GM04504 (cell line): ENCODE results near the gene HAUS7.

Experiments used
- DNase-seq: peaks from one replicate; pipeline ENCODE4 v3.0.0-alpha.2; 2012; ENCODE audit warnings: low read depth

HAUS7 gene

DNA sequence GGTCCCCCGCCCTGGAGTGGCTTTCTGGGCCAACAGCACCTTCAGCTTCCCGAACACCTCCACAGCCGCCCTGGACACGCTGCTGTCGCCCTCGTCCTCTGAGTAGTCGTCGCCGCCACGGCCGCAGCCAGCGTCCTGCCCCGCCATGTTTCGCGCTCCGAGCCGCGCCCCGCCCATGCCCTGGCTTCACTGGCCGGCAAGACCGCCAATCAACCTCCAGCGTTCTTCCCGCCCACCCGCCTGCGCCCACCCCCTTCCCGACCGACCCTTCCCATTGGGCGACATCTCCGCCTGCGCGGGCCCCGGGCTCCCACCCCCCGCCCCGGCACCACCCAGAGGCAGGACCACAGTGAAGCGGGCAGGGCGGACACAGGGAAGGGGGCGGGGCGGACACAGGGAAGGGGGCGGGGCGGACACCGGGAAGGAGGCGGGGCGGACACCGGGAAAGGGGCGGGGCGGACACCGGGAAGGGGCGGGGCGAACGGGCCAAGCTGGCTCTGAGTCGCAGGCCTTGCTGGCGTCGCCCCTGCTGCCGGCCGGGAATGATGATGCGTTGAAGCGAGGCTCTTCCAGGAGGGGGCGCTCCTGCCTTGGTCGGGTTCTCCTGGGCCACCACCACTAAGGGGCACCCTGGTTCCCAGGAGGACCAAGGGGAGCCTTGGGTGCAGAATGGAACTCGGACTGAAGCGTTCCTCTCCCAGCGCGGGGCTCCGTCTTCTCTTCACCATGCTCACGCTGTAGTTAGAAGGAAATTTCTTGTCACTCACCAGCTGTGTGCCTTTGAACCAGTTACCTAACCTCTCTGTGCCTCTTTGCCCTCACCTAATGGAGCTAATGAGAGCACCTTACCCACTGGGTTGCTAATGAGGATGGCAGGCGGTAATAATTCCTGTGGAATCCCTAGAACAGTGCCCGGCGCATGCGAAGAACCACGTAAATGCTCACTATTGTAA is at the start of gene HAUS7:
HAUS7 (minus strand) TSS at position 166 of the 953 bp plus-strand sequence; CDS start at position 147, 19 bp downstream.
- peak; percentile 70 for DNase-seq

DNA sequence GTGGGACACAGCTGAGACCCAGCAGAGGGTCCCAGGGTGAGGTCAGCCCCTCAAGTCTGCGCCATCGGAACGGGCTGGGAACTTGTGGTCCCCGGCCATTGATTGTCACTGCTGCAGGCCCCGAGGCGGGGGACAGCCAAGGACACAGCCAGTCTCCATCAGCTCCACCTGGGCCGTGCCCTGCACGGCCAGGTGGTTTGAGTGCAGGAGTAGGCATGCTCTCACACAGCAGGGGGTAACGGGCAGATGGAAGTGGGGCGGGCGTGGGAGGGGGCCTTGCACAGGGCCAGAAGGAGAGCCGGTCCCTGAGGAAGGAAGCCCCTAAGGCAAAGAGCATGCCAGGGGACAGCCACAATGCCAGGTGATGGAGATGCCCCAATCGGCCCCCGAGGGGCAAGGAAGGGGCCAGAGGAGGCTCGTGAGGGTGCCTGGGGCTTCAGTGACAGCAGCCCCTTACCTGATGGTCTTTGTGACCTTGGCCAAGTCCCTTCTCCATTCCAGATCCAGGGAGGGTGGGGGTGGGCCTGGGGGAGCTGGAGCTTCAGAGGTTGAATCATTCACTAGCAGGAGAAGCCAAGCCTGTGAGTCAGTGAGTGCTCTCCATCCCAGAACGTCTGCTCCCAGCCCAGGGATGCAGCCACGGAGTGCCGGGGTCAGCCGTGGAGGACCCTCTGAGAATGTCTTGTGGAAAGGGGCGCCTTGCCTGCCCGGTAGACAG is 49.4 kb upstream of the HAUS7 start:
- no peak for DNase-seq

DNA sequence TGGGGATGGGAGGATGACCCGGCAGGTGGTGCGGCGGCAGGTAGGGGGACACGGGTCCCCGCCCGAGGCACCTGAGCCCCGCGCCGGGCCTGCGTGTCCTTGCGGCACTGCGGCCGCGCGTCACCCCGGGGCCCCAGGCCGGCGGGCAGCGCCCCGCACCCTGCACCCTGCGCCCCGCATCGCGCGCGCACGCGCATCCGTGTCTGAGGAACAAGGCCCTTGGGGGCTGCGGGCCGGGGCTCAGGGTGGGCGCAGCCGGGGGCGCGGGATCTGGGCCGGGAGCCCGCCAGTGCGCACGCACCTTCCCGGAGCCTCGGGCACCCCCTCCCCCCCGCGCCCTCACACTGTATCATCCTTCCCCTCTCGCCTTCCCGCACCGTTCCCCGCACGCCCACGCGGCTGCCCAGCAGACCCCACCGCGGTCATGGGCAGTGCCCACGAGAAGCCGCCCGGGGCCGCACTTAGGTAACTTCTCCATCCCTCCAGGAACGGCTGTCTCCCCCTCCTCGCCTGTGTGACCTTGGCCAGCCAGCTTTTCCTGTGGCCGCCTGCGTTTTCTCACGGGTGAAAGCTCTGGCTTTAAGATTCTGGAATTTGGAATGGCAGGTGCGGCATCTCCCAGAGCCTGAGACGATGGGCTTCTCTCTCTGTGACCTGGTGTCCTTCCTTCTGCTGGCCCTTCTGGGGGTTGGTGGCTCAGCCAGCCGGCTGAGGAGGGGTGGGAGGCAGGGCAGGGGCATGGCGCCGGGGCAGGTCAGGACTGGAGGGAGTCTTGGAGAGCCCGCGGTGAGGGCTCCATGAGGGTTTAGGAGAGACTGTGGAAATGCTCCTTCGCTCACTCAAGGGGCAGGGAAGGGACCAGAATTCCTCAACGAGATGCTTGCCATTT is 47.8 kb upstream of the HAUS7 start:
- no peak for DNase-seq

DNA sequence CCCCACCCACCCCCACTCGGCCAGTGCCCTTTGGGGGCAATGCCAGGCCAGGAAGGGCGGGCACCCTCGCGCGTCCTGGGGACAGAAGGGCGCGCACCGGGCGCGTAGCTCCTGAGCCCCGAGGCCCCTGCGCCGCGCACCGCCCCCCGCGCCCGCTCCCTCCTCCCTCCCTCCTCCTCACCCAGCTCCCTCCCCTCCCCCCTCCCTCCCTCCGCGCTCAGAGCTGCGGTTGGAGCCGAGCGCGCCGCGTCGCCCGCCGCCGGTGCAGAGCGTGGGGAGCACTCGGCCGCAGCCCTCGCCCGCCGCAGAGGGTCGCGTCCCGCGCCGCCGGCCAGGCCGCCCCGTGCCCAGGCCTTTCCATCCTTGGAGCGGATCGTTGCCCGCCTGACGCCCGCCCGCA is 47.0 kb upstream of the HAUS7 start, which contains the start of gene ATP2B3:
ATP2B3 (plus strand) TSS at position 220 of the 400 bp plus-strand sequence. CDS start 18,606 bp downstream, outside the sequence.
- no peak for DNase-seq

DNA sequence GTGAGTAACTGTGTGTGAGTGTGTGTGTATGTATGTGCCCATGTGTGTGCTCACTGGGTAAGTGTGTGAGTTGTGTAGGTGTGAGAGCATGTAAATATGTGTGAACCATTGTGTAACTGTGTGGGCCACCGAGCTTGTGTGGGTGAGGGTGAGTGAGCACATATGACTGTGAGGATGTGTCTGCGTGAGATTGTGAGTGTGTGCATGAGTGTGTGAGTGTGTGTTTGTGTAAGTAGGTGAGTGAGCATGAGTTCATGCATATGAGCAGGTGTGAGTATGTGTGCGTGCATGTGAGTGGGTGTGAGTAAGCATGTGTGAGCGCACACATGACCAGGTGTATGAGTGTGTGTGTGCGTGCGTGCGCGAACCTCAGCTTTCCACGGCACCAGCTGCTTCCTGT is 45.7 kb upstream of the HAUS7 start:
- no peak for DNase-seq

DNA sequence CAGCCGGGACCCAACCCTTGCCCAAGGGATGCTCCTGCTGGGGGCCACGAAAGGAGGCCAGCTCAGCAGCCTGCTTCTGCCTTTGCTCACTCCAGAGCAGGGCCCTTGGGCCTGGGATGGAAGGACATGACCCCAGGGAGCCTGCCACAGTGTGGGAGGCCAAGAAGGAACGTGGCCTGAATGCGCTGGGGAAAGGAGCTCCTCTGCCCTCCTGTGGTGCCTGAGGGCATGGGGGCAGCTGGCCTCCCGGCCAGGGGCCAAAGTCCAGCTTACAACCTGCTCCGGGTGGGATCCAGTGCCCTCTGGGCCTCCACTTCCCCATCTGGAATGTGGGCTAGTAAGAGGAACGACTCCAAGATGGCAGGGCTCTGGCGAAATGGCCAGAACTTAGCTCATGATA is 45.1 kb upstream of the HAUS7 start:
- no peak for DNase-seq

DNA sequence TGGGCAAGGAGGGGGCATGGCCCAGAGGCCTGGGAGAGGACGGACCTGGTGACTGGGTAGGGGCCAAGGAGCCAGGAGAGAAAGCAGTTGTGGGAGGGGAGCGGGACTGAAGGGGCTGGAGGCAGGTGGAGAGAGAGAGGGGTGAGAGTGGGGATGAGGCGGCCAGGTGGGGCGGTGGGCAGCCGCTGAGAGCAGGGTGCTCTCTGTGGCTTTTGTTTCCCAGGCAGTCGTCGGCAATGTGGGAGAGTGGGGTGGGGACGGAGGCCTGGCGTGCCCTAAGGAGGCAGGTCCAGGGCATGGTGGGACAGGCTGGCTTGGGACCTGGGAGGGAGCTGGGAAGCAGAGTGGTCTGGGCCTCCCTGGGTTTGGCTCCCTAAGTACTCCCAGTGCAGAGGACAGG is 43.9 kb upstream of the HAUS7 start:
- no peak for DNase-seq

DNA sequence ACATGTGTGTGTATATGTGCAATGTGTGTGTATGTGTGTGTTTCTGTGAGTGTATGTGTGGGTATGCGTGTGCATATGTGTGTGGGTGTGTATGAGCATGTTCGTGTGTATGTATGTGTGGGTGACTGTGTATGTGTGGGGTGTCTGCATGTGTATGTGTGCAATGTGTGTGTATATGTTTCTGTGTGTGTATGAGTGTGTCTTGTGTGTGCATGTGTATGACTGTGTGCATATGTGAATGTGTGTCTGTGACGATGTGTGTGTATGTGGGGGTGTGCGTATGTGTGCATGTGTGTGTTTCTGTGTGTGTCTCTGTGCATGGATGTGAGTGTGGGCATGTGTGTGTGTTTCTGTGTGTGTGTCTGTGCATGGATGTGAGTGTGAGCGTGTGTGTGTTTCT is 42.9 kb upstream of the HAUS7 start:
- no peak for DNase-seq

DNA sequence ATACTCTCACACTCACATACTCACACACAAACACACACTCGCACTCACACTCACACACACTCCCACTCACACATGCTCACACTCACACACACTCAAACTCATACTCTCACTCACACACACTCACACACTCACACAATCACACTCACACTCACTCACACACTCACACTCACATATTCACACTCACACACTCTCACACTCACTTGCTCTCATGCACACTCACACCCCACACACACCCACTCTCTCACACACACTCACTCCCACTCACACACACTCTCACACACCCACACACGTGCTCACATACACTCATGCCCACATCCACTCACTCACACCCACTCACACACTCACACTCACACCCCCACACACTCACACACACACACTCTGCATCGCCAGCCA is 42.1 kb upstream of the HAUS7 start:
- DNase-seq: no peak

DNA sequence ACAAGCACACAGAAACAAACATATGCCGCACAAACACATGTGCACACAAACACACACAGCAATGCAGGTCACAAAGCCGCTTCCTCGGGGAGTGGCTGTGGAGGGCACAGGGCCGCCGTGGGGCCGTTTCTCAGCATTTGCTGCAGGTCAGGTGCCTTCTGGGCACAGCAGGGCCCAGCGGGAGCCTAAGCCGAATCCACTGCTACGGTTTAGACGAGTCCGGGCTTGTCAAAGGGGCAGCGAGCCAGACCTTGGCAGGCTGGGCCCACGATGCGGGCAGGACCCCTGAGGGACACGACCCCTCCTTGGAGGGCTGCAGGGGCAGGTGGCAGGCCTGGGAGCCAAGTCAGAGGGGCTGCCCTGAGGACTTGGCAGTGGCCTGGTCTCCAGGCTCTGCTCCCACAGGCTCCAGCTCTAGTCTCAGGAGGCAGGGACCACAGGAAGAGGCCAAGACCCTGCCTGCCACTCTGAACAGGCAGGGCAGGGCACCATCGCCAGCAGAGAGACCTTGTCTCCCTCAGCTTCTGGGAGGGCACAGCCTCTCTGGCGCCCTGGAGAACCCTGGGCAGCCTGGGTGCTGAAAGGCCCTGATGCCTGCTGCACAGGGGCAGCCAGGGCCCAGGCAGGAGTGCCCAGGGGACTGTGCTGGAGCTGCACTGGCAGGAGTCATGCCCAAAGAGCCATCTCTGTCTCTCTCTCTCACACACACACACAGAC is 41.6 kb upstream of the HAUS7 start:
- no peak for DNase-seq

DNA sequence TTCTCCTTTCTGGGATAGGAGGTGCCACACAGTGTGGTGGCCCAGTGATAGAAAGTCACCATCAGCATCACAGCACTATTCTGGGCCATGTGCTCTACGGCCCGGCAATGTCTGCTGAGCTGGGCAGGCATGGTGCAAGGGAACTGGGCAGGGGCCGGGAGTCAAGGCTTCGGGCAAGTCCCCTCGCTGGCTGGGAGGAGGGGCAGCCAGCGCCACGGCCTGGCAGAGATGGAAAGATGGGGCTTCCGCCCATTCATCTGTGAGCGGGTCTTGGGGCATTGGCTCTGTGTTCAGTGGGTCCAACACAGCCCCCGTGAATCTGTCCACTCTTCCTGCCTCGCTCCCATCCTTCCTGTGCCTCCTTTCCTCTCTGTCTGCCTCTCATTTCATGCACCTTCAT is 40.0 kb upstream of the HAUS7 start:
- DNase-seq: no peak

DNA sequence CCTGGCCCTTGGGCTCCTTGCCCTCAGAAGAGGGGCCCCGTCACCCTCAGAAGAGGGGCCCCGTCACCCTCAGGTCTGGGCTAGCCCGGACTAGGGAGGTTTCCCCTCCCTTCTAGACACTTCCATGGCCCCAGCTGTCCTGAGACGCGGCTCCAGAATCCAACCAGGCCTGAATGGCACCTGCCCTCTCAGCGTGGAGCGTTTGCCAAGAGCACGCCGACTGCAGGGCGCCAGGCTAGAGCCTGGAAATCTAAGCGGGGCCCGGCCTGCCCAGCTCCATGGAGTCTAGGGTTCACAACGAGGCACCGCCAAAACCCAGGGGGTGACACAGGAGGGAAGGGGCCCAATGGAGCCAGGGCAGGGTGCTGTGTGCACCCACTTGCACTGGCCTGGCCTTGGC is 39.2 kb upstream of the HAUS7 start:
- DNase-seq: no peak

DNA sequence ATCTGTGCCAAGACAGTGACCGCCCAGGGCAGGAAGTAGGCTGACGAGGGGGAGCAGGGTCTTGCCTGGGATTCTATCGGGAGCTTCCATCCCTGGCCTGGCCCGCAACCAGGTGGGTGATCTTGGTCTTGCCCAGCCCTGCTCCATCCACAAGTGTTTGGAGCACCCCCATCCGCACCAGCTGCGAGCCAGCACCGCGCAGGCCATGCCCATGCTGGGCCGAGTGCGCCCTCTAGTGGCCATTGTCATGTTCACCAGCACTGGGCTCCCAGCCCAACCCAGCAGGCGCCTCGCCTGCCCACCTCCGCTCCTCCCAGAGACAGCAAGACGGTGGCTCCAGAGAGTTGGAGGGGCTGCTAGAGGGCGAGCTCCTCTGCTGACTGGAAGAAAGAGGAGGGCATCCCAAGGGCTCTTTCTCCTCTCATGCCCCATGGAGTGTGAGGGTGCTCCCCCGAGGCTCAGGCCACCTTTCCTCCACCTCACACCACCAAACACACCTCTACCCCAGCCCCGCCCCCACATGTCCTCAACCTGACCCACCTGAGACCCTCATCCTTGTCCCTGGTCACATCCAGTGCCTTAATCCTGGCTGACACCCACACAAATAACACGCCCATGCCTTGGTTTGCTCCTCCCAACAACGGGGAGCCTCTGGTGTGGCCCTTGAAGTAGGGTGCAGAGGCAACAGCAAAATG is 37.3 kb upstream of the HAUS7 start:
- no peak for DNase-seq

DNA sequence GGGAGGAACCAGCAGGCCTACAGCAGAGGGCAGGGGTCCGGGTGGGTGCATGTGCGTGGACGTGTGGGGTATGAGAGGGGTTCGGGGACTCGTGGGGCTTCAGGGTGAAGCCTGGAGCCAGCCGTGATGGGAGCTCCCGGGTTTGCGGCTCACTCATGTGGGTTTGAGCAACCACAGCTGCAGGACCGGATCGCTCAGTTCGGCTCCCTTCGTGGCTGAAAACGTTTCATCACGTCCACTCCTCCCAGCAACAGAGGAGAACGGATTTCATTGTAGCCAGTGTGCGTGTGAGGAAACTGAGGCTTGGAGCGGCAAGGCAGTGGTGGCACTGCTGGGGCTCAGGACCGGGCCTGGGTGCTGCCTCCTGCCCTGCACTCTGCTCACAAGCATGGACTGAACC is 35.0 kb upstream of the HAUS7 start:
- DNase-seq: no peak

DNA sequence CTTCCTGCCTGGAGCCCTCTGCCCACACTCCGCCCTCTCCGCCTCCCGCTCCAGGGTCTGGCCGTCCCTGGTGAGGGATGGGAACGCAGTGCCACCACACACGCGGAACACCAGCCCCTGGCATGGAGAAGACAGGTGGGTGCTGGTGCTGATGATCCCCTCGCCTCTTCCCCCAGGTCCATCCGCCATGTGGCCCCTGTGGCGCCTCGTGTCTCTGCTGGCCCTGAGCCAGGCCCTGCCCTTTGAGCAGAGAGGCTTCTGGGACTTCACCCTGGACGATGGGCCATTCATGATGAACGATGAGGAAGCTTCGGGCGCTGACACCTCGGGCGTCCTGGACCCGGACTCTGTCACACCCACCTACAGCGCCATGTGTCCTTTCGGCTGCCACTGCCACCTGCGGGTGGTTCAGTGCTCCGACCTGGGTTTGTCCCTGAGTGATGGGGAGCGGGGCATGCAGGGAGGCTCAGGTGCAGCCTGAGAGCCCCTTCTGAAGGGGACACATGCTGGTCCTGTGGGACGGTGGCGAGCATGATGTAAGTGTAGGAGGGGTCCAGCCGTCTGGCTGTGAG is 34.2 kb upstream of the HAUS7 start:
- DNase-seq: no peak

DNA sequence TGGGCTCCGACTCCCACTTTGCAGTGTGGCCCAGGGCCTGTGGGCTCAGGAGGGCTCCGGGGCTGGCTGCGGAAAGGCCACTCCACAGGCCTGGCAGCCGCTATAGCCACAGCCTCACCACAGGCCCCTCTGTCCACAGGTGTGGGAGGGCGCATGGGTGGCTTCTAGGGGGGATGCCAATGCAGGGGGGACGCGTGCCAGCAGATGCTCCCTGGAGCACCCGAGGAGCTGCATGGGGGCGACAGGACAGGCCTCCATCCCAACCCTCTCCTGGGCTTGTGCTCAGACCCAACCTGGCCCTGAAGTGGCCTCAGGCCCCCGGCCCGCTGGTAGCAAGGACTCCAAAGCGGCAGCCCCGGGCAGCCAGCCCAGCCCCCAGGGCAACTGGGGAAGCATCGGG is 32.4 kb upstream of the HAUS7 start:
- no peak for DNase-seq

DNA sequence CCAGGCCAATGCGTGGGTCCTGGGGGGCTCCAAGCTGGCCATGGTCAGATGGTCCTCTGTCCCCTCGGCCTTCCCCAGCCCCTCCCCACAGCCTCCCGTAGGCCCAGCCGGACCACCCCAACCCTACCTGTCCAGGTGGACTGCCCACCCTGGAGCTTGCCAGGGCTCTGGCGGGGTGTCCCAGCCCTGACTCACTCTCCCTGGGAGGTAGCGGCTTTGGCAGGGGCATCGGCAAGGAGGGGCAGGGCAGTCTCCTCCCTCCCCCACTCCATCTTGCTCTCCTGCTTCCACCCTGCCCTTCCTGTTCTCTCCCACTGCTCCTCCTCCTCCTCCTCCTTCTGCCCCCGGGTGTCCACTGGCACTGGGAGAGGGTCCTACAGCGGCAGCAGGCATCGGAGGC is 31.8 kb upstream of the HAUS7 start:
- no peak for DNase-seq

DNA sequence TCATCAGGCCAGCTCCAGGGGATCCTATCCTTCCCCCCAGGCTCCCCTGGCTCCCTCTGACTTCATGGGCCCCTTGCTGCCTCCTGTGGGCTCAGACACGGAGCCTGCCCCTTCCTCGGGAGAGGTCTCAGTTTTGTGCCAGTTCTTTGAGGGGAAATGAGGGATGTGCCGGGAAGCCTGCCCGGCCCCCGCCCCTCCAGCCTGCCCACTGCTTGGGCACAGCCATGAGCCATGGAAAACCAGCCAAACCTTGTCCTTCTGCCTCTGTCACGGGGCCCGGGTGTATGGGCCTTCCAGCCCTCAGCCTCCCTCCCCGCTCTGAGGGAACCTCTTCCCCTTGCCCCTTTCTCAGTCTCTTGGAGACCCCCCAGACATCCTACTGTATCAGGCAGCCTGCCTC is 31.2 kb upstream of the HAUS7 start:
- DNase-seq: no peak

DNA sequence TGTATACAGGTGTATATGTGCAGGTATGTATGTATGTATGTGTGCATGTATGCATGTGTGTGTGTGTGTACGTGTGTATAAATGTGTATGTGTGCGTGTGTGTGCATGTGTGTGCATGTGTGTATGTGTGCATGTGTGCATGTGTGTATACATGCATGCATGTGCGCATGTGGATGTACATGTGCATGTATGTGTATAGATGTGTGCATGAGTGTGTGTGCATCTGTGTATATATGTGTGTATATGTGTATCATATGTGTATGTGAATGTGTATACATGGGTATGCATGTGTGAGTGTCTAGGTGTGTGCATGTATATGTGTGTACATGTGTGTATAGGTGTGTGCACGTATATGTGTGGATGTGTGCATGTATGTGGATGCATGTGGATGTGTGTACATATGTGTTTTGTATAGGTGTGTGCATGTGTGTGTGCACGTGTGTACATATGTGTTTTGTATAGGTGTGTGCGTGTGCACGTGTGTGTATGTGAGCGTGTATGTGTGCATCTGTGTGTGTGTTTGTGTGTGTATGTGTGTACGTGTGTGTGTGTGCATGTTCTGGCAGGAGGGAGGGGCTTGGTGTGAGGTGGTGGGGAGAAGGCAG is 30.4 kb upstream of the HAUS7 start:
- DNase-seq: no peak

DNA sequence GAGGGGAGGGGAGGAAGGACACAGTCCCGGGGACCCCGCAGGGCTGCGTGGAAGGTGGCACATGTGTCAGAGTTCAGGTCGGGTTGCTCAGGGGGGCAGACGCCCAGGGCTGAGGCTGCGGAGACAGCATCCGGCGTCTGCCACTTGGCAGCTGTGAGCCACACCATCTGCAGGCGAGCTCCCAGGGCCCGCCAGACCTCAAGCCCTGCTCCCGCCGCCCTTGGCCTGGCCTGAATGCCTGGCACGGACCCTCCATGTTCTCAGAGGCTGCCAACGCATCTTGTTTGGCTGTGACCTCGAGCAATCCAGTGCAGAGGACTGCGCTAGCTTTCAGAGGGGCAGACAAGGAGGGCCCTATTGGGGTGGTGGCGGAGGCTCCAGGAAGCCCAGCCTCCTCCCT is 29.5 kb upstream of the HAUS7 start:
- no peak for DNase-seq
